NCI-H748 treated with DMSO at 0.1 percent for 48 hours (cell line): ENCODE measurements around the gene LSM3.

Experiments used
- DNase-seq: peaks from one replicate; lab custom pipeline; 2025; lab: John Stamatoyannopoulos, UW

Gene LSM3

DNA sequence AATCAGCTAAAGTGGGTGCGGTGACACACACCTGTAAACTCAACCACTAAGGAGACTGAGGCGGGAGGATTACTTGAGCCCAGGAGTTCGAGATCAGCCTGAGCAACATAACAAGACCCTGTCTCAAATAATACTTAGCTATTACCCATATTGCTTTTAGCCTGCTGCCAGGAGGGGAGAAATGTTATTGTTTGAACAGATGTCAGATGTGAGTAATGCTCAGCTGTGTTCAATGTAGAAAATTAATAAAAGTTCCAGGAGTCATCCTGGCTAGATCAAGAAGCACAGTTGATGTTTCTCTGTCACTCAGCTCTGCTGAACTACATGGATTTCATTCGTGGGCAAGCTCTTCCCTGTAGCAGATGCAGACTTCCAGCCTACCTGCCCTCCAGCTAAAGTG is 22.2 kb downstream of the LSM3 start:
- no peak for DNase-seq

DNA sequence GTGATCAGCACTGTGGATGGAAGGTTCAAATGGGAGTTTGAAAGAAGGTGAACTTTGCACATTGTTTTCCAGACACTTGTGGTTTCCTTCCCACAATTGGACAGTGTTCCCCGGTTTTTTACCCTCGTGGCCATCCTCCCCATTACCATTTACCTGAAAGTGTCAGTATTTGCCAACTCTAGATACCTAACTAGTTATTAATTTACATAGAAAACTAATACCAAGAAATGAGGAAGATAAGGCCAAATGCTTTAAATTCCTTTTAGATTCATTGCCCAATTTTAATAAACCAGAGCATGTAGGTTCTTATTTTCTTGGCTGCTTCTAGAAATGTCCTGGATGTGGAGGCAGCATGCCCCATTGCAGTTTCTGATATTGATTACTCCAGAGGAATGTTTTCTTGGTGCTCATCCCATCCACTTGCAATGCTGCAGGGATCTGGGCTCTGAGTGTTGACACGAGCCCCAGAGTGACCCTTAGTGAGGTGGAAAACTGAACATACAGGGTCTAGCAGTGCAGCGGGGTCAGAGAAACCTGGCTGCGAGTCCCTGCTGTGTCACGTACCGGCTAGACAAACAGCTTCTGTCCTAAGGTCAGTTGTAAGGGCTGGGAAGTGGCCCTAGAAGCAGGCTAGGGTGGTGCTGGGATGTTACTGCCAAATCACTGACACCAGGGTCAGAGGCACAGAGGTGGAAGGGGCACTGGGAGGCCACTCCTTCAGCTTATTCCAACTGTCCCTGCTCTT is 23.5 kb downstream of the LSM3 start:
- DNase-seq, result no peak

DNA sequence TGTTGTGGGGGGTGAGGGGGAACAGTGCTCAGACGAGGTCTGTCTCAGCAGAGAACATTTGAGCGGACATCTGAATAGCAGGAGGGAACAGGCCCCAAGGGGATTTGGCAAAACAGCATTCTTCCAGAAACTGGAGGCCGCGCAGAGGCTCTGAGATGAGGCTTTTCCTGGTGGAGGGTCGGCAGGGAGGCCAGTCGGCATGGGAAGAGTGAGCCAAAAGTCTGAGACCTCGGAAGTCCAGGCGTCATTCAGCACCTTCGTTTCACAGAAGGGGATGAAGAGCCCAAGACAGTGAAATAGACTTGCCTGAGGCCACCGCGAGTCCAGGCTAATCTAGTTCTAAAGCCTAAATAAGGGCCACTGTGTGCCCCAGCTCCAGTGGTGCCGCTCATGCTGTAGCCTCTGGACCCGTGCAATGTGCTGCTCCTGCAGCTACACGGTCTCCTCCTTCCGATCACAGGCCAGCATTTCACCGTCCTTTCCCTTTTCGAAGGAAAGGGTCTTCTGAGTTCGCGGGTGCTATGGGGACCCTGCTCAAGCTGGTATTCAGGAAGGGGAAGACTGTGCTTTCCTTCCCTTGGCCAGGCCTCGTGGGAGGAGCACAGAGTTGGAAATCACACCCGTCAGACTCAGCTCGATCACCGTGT is 24.4 kb downstream of the LSM3 start:
- DNase-seq, result no peak

DNA sequence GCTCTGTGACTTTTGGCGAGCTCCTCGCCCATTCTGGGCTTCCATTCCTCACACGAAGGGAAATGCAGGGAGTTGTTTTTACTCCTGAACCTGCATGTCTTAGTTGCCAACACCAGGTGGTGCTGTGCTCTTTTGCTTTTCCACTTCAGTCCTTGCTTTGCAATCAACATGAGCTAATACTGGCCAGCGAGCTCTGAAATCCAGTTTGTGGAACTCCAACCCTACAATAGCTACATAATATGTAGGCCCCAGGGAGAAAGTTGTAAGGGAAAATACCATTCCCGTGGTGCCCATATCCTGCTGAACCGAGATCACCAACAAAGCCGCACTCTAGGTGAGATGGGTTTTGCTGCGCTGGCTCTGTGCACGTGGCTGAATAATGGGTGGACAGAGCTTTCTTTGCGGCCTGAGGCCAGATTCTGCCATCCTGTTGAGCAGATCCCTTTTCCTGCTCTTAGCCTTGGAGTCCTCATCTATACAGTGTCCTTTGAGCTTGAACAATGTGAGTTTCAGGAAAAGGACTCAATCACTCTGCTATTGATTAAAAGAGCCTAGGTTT is 25.0 kb downstream of the LSM3 start:
- DNase-seq, result peak; percentile 30

- no peak for DNase-seq
Measured at GRCh38 chr3:14204515-14205284, 26.1 kb downstream of the LSM3 start.

- no peak for DNase-seq
Measured at GRCh38 chr3:14206548-14207177, 28.0 kb downstream of the LSM3 start.

DNA sequence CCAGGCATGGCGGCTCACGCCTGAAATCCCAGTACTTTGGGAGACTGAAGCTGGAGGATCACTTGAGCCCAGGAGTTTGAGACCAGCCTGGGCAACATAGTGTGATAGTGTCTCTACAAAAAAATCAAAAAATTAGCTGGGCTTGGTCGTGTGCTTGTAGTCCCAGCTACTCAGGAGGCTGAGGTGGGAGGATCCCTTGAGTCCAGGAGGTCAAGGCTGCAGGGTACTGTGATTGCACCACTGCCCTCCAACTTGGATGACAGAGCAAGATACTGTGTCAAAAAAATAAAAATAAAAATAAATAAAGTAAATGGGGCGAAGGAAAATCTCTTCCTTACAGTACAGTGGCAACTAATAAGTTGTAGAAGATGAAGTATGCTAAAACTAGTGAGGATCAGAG is 29.6 kb downstream of the LSM3 start:
- DNase-seq, result no peak

DNA sequence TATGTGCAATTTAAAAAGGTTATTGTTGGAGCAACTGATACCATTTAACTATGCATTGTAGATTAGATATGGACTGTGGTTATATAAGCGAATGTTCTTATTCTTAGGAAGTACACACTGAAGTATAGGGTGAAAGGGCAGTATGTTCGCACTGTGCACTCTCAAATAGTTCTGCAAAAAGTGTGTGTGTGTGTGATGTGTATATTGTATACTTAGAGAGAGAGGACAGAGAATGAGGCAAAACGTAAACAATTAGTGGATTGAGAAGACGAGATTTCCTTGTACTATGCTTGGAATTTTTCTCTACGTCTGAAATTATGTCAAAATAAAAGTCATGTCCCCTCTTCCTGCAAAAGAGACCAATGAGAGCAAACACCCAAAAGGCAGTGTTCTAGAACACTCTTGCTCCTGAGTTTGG is 30.4 kb downstream of the LSM3 start:
- DNase-seq, result no peak

GRCh38 chr3:14209581-14210289 is 31.1 kb downstream of the LSM3 start:
- no peak for DNase-seq

GRCh38 chr3:14210290-14210688 is 31.7 kb downstream of the LSM3 start:
- DNase-seq, result no peak

DNA sequence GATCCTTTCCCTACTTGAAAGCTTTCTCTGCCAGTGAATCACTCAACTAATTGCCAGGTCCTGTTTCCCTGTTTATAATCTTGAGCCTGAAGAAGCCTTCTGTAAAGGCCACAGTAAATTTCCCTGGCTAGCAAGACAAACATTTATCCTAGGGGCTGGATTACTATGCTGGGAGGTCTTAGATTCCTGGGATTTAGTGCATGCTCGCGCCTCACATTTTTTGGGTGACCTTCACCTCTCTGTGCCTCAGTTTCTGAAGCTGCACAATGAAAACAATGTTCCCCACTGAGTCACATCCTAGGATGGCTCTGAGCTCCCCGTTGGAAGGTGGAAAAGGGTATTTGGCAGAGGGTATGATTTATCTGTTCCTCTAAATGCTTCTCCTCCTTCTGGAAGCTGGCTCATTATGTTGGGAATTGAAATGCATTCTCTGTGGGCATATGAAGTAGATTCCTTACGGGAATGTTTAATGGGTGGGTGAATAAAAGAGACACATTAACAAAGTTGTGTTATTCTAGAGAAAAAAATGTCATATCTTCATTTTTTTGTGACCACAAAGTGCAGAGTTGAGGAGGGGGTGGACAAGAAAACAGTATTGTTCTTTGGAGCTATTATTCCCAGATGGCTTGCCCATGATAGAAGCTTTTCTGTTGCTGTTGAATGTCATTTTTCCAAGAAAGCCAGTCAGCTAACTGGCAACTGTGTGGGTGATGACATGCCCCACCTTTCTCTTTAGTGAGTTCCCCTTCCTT is 32.4 kb downstream of the LSM3 start:
- DNase-seq, result no peak

DNA sequence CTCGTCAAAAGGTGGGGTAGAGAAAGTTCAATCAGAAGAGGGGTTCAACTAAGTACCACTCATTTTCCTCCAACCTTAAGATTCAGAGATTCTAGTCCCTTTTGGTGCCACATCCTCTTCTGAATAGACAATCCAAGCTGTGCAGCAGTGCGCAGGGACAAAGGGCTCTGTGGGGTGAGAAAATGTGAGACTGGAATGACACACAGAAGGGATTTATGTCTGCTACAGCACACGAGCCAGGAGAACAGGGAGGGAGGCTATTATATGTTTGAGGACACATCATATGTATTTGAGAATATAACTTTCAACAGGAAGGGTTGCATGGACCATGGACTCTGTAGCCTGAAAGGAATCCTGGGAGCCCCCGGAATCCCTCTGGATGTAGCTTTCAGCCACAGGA is 33.0 kb downstream of the LSM3 start:
- DNase-seq, result no peak

DNA sequence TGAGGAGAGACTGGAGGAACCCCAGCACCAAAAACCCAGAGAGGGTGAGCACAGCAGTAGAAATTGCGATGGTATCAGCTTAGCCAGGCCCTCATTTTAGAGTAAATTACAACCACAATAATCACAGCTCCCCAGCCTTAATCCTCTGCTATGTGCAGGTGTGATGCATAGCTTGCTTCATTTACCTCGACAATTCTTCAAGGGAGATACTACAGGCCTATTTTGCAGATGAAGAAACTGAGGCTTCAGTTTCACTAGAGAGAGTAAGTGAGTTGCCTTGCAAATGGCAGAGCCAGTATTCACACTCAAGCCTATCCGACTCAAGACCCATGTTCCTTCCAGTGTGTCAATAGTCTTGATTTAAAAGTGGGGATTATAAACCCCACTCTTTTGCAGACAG is 33.4 kb downstream of the LSM3 start:
- no peak for DNase-seq

GRCh38 chr3:14213066-14213774 is 34.6 kb downstream of the LSM3 start:
- DNase-seq, result no peak

- no peak for DNase-seq
Measured at GRCh38 chr3:14214764-14215163, 36.1 kb downstream of the LSM3 start.

DNA sequence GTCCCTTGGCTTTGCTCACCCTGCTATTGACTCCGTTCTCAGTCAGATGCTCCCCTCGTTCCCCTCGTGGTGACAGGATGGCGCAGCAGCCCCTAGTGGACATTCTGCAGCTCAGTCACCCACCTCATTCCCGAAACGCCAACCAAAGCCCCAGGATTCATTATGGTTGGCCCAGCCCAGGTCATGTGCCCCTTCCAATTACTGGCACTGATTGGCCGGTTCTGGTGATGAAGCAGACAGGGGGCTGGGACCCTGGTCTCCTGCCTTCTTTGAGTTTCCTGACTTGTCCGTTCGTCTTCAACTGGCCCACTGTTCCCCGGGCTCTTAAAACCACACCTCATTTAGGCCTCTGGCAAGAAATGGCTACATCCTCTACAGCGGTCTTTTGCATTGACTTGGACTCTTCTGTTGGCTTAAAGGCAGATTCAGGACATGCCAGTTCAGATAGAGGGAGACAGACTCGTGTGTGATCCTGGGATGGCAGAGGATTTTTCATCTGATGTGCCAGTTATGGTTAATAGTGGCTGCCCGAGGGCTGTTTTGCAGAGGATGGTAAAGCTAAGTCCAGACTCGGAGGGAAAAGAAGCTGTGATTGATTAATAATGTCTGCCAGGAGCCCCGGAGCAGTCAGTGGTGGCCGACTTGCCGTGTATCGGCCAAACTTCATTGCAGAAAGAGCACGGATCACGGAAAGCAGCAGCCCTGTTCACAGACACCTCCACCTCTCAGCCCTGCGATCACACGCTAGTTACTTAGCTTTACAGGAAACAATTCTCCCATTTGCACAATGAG is 37.8 kb downstream of the LSM3 start:
- no peak for DNase-seq

DNA sequence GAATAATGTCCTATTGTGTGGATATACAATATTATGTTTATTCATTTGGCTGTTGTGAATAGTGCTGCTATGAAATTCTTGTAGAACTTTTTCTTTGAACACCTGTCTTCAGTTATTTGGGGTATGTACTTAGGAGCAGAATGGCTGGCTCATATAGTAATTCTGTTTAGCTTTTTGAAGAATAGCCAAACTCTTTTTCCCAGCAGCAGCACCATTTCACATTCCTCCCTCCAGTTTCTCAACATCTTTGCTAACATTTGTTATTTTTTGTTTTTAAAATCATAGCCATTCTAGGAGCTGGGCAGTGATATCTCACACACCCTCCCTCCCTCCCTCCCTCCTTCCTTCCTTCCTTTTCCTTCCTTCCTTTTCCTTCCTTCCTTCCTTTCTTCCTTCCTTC is 39.7 kb downstream of the LSM3 start:
- DNase-seq, result no peak

DNA sequence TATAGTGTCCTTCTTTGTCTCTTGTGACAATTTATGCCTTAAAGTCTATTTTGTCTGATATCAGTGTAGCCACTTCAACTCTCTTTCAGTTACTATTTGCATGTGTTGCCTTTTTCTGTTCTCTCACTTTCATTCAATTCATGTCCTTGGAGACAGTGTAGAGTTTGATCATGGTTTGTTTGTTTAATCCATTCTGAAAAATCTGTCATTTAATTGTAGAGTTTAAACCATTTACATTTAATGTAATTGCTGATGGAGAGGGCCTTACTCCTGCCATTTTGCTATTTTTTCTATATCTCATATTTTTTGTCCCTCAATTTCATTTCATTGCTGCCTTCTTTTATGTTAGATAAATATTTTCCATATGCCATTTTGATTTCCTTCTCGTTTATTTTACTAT is 42.3 kb downstream of the LSM3 start:
- DNase-seq, result no peak

GRCh38 chr3:14221902-14222301 is 43.3 kb downstream of the LSM3 start:
- DNase-seq, result no peak
